Uterus (tissue), 2 donors: ENCODE results near the gene DDX20.

Experiments
- POLR2A ChIP-seq, 2 donors: fragments of 450-650 bp; IDR thresholded peaks; one replicate each; pipeline ENCODE4 v1.6.1; 2016; ENCODE audit warnings: antibody characterized with exemption in 2 of 2, mild to moderate bottlenecking in 1 of 2, moderate library complexity in 1 of 2
- TF ChIP-seq, protein P1 (sequence below), 4 experiments: fragments of 200-600 bp in 2 of 4; fragments of 450-650 bp in 2 of 4; sonication (generic) in 2 of 4; IDR thresholded peaks; one replicate each; pipeline ENCODE4 v1.5.1; 2016 to 2019; ENCODE audit warnings: antibody characterized with exemption in 4 of 4, mild to moderate bottlenecking in 2 of 4, moderate library complexity in 1 of 4

- TF ChIP-seq, protein P1, sequence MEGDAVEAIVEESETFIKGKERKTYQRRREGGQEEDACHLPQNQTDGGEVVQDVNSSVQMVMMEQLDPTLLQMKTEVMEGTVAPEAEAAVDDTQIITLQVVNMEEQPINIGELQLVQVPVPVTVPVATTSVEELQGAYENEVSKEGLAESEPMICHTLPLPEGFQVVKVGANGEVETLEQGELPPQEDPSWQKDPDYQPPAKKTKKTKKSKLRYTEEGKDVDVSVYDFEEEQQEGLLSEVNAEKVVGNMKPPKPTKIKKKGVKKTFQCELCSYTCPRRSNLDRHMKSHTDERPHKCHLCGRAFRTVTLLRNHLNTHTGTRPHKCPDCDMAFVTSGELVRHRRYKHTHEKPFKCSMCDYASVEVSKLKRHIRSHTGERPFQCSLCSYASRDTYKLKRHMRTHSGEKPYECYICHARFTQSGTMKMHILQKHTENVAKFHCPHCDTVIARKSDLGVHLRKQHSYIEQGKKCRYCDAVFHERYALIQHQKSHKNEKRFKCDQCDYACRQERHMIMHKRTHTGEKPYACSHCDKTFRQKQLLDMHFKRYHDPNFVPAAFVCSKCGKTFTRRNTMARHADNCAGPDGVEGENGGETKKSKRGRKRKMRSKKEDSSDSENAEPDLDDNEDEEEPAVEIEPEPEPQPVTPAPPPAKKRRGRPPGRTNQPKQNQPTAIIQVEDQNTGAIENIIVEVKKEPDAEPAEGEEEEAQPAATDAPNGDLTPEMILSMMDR (IDR thresholded peaks at IDR 0.05) = peak; percentile 91 to 97 (median 96)
- peak; percentile 38 to 41 for TF ChIP-seq POLR2A (IDR thresholded peaks at IDR 0.05)
Measured at GRCh38 chr1:111755331-111756123, at the start of gene DDX20.
